Activated B cell treated with CpG ODN at 0.5 μM for 24 hours (primary cell): ENCODE measurements around the gene HLCS. TPM values are rescaled to one million over a fixed set of nuclear protein-coding genes. Genes with fewer than 3 reads are reported as not detected.
"Not testable (repeated sequence)": the region's sequence is repeated elsewhere in the genome, so short reads cannot be mapped to it uniquely, and the experiment has no call there.

ENCODE experiments used
- ATAC-seq: fragments of 200-7000 bp; cut with Tn5 transposase; one replicate; pipeline ENCODE4 v1.10.0; 2021; ENCODE audit warnings: low read depth, mild to moderate bottlenecking, moderate library complexity
- CTCF ChIA-PET: fragments of 350-600 bp; sonication (Branson Sonifier 250); formaldehyde crosslinking; loops from one replicate; lab custom pipeline; 2021; ENCODE audit warnings: antibody characterized with exemption; lab: Charles Lee
- POLR2A ChIA-PET: fragments of 350-600 bp; sonication (Branson Sonifier 250); formaldehyde crosslinking; loops from one replicate; lab custom pipeline; 2021; ENCODE audit warnings: antibody characterized with exemption; lab: Charles Lee
- DNase-seq: peaks from one replicate; pipeline ENCODE4 v3.0.0; 2022
- H3K27ac Mint-ChIP-seq: one replicate; pipeline ENCODE4 v1.8.0; 2020; ENCODE audit warnings: mixed read lengths
- H3K27me3 Mint-ChIP-seq: one replicate; pipeline ENCODE4 v1.8.0; 2021; ENCODE audit warnings: mixed read lengths
- H3K36me3 Mint-ChIP-seq: one replicate; pipeline ENCODE4 v1.8.0; 2021; ENCODE audit warnings: low read depth, mixed read lengths
- H3K4me1 Mint-ChIP-seq: one replicate; pipeline ENCODE4 v1.8.0; 2021; ENCODE audit warnings: mixed read lengths
- H3K4me3 Mint-ChIP-seq: one replicate; pipeline ENCODE4 v1.8.0; 2020; ENCODE audit warnings: mild to moderate bottlenecking, mixed read lengths
- H3K9me3 Mint-ChIP-seq: one replicate; pipeline ENCODE4 v1.8.0; 2020; ENCODE audit warnings: mixed read lengths
- CTCF ChIP-seq: fragments of 200-600 bp; IDR thresholded peaks from one replicate; pipeline ENCODE4 v1.8.0; 2022; ENCODE audit warnings: antibody characterized with exemption, mild to moderate bottlenecking
- intact Hi-C: fragments of 100-400 bp; cut with micrococcal nuclease; formaldehyde crosslinking; loops from one replicate; pipeline ENCODE4 v1.15.1; 2024
- total RNA-seq: library from RNA; stranded (reverse); gene quantifications from 2 replicates; pipeline ENCODE4 v1.2.3, GENCODE V29; 2022

The HLCS gene
- total RNA-seq, 1 donor from 2014 or later: 10.6 TPM

- peak overlapping the region; percentile 80 for H3K27ac Mint-ChIP-seq
- CTCF ChIA-PET: interaction anchor here (0.6 to 3.7 kb wide), 11 partner anchors 10 to 359 kb away, joined by 3 to 24 read pairs (median 3); partner anchors contain the start of genes HLCS and RIPPLY3
- no peaks in the 10 kb centered on the region for H3K27me3 Mint-ChIP-seq
- ATAC-seq: peak; percentile 92
- no peaks in the 10 kb centered on the region for H3K9me3 Mint-ChIP-seq
- peaks cover 10% of the 10 kb centered on the region for H3K4me1 Mint-ChIP-seq
- DNase-seq: peak; percentile 91
- intact Hi-C loops: loop anchor here (1.0 to 10.0 kb wide), 6 partner anchors 13 to 835 kb away; partner anchors contain the start of genes DOP1B, HLCS, PIGP and TTC3
- no peaks in the 10 kb centered on the region for H3K36me3 Mint-ChIP-seq
- TF ChIP-seq CTCF: peak; percentile 27
- POLR2A ChIA-PET: interaction anchor here (0.5 to 2.6 kb wide), 10 partner anchors 9 to 839 kb away, joined by 3 to 21 read pairs (median 5); partner anchors contain the start of genes DYRK1A, HLCS, PIGP and TTC3
- peak overlapping the region; percentile 83 for H3K4me3 Mint-ChIP-seq
Measured at GRCh38 chr21:36989699-36990507, 23.4 kb upstream of the HLCS start.

GRCh38 chr21:36989199-36989698 is 22.8 kb upstream of the HLCS start:
- ChIA-PET CTCF (interaction anchor here (0.6 to 3.7 kb wide), 10 partner anchors 10 to 359 kb away, joined by 3 to 24 read pairs (median 4); partner anchors contain the start of genes HLCS and RIPPLY3), POLR2A (interaction anchor here (0.5 to 2.6 kb wide), 10 partner anchors 8 to 839 kb away, joined by 3 to 21 read pairs (median 5); partner anchors contain the start of genes DYRK1A, HLCS, PIGP and TTC3)
- DNase-seq, H3K36me3 Mint-ChIP-seq, ATAC-seq, H3K27me3 Mint-ChIP-seq, H3K9me3 Mint-ChIP-seq, H3K4me1 Mint-ChIP-seq: not testable (repeated sequence)
- peak overlapping the region; percentile 80 for H3K27ac Mint-ChIP-seq
- H3K4me3 Mint-ChIP-seq: peak overlapping the region; percentile 83
- intact Hi-C loops: loop anchor here (1.0 to 10.0 kb wide), 4 partner anchors 12 to 834 kb away; partner anchors contain the start of genes DOP1B, HLCS, PIGP and TTC3

GRCh38 chr21:36988536-36988935 is 22.1 kb upstream of the HLCS start:
- intact Hi-C loops: loop anchor here (10.0 kb wide), 1 partner anchor 834 kb away; the partner anchor contains the start of gene DOP1B
- peak overlapping the region; percentile 59 for H3K27ac Mint-ChIP-seq
- peak overlapping the region; percentile 48 for H3K4me3 Mint-ChIP-seq
- DNase-seq (no peak), ATAC-seq (no peak)
- no peaks in the 10 kb centered on the region for H3K36me3 Mint-ChIP-seq
- ChIA-PET CTCF (interaction anchor here (1.0 to 3.7 kb wide), 3 partner anchors 9 to 50 kb away, joined by 4 to 24 read pairs (median 17); partner anchors contain the start of gene HLCS), POLR2A (interaction anchor here (1.2 to 1.9 kb wide), 3 partner anchors 22 to 838 kb away, joined by 3 to 16 read pairs (median 3); partner anchors contain the start of genes DYRK1A and HLCS)
- H3K9me3 Mint-ChIP-seq: no peaks in the 10 kb centered on the region
- no peak for TF ChIP-seq CTCF
- H3K27me3 Mint-ChIP-seq: no peaks in the 10 kb centered on the region
- H3K4me1 Mint-ChIP-seq: peaks cover 8% of the 10 kb centered on the region

GRCh38 chr21:36987845-36988244 is 21.4 kb upstream of the HLCS start:
- TF ChIP-seq CTCF: no peak
- Mint-ChIP-seq H3K4me3 (no peak overlapping the region), H3K27me3 (no peaks in the 10 kb centered on the region), H3K36me3 (no peaks in the 10 kb centered on the region), H3K4me1 (peaks cover 8% of the 10 kb centered on the region), H3K9me3 (no peaks in the 10 kb centered on the region), H3K27ac (no peak overlapping the region)
- intact Hi-C loops: loop anchor here (10.0 kb wide), 1 partner anchor 833 kb away; the partner anchor contains the start of gene DOP1B
- ChIA-PET CTCF (interaction anchor here (1.3 kb wide), 1 partner anchor 11 kb away, joined by 3 read pairs; no protein-coding TSS in a partner anchor), POLR2A (interaction anchor here (1.2 kb wide), 1 partner anchor 10 kb away, joined by 5 read pairs; no protein-coding TSS in a partner anchor)
- no peak for ATAC-seq
- DNase-seq: no peak

- H3K27ac Mint-ChIP-seq: no peak overlapping the region
- DNase-seq: no peak
- no peak for ATAC-seq
- H3K4me1 Mint-ChIP-seq: peaks cover 12% of the 10 kb centered on the region
- H3K27me3 Mint-ChIP-seq: peaks cover 2% of the 10 kb centered on the region
- TF ChIP-seq CTCF: no peak
- no peaks in the 10 kb centered on the region for H3K36me3 Mint-ChIP-seq
- intact Hi-C loops: loop anchor here (10.0 kb wide), 1 partner anchor 831 kb away; the partner anchor contains the start of gene DOP1B
- ChIA-PET POLR2A (no interaction called here), CTCF (no interaction called here)
- no peaks in the 10 kb centered on the region for H3K9me3 Mint-ChIP-seq
- no peak overlapping the region for H3K4me3 Mint-ChIP-seq
Measured at GRCh38 chr21:36985751-36986594, 19.5 kb upstream of the HLCS start.
